Smooth muscle cell (in vitro differentiated cells): ENCODE results near the gene SOX10. TPM values are rescaled to one million over a fixed set of nuclear protein-coding genes. Genes with fewer than 3 reads are reported as not detected.

ENCODE experiments used
- DNase-seq: peaks from one replicate; lab custom pipeline; 2025; ENCODE audit not compliant: unreplicated experiment; lab: John Stamatoyannopoulos, UW
- H2AFZ ChIP-seq: fragments of 200-600 bp; sonication (generic); 2 replicates; pipeline ENCODE4 v1.6.0; 2016; ENCODE audit warnings: antibody characterized with exemption, low read depth, mild to moderate bottlenecking
- H3F3A ChIP-seq: fragments of 200-600 bp; sonication (generic); 2 replicates; pipeline ENCODE4 v1.6.0; 2017; ENCODE audit warnings: antibody characterized with exemption, low read depth
- H3K27ac ChIP-seq: fragments of 200-600 bp; sonication (generic); 2 replicates; pipeline ENCODE4 v1.5.1; 2016; ENCODE audit warnings: low read depth, mild to moderate bottlenecking
- H3K27me3 ChIP-seq: fragments of 200-600 bp; sonication (generic); 2 replicates; pipeline ENCODE4 v1.6.1; 2016; ENCODE audit warnings: low read depth, mild to moderate bottlenecking
- H3K36me3 ChIP-seq: fragments of 200-600 bp; sonication (generic); 2 replicates; pipeline ENCODE4 v1.5.1; 2016; ENCODE audit warnings: low read depth
- H3K4me1 ChIP-seq: fragments of 200-600 bp; sonication (generic); 2 replicates; pipeline ENCODE4 v1.5.1; 2016; ENCODE audit warnings: low read depth
- H3K4me2 ChIP-seq: fragments of 200-600 bp; sonication (generic); 2 replicates; pipeline ENCODE4 v1.6.0; 2016; ENCODE audit warnings: mild to moderate bottlenecking
- H3K4me3 ChIP-seq: fragments of 200-600 bp; sonication (generic); 2 replicates; pipeline ENCODE4 v1.5.1; 2016; ENCODE audit warnings: mild to moderate bottlenecking
- H3K79me2 ChIP-seq: fragments of 200-600 bp; sonication (generic); 2 replicates; pipeline ENCODE4 v1.6.0; 2016; ENCODE audit warnings: low read depth, mild to moderate bottlenecking
- H3K9ac ChIP-seq: fragments of 200-600 bp; sonication (generic); 2 replicates; pipeline ENCODE4 v1.6.0; 2016; ENCODE audit warnings: low read depth
- H3K9me3 ChIP-seq: fragments of 200-600 bp; sonication (generic); replicated peaks from 2 replicates; pipeline ENCODE4 v1.5.1; 2016; ENCODE audit warnings: low read depth
- H4K20me1 ChIP-seq: fragments of 200-600 bp; sonication (generic); 2 replicates; pipeline ENCODE4 v1.6.0; 2016; ENCODE audit warnings: low read depth
- WGBS: methylation state at CpG from one replicate; pipeline ENCODE4 v1.1.7; 2016; ENCODE audit warnings: low lambda C conversion rate; 5-methylcytosine and 5-hydroxymethylcytosine counted together
- polyA plus RNA-seq: library from polyadenylated mRNA; unstranded; fragments of >200 nt; fragmentation: Nextera tagmentation; extraction: Ambion mirVana; gene quantifications from 2 replicates; pipeline ENCODE4 v1.2.1, GENCODE V29; 2016
- total RNA-seq: library from RNA; depleted of rRNA; stranded (reverse); fragments of >200 nt; gene quantifications from 2 replicates; pipeline ENCODE4 v1.2.3, GENCODE V29; 2014
- TF ChIP-seq, protein P1 (sequence below): fragments of 200-600 bp; sonication (generic); IDR thresholded peaks from 2 replicates; pipeline ENCODE4 v1.5.1; 2017; ENCODE audit warnings: borderline replicate concordance, mild to moderate bottlenecking, antibody characterized with exemption; ENCODE audit not compliant: insufficient read depth, poor library complexity, severe bottlenecking

Gene SOX10
- total and polyA plus RNA-seq, 2 experiments from 2014 or later: not detected

DNA sequence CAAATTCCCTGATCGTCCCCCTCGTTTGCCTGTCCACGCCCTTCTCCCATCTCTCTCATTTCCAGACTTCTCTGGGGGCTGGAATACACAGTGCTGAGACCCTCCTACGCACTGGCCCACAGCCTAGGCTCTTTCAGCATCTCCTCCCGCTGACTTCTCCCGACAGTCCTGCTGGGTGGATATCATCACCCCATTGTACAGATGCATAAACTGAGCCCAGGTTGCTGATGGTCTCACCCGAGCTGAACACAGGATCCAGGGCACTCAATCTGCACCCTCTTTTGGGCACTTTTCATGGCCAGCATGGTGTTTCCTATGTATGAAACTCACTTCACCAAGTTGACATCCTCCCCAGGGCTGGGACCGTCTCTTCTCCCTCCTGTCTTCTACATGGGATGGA is 41.2 kb upstream of the SOX10 start:
- H3F3A ChIP-seq: no peaks in the 10 kb centered on the region
- no peaks in the 10 kb centered on the region for H3K36me3 ChIP-seq
- DNase-seq: no peak
- H4K20me1 ChIP-seq: no peaks in the 10 kb centered on the region
- peaks cover 8% of the 10 kb centered on the region for H3K4me1 ChIP-seq
- no peak overlapping the region for H3K4me3 ChIP-seq
- no peaks in the 10 kb centered on the region for H3K9me3 ChIP-seq
- WGBS: 95% methylated on average over 8 of the region's 8 CpGs
- TF ChIP-seq, protein P1, sequence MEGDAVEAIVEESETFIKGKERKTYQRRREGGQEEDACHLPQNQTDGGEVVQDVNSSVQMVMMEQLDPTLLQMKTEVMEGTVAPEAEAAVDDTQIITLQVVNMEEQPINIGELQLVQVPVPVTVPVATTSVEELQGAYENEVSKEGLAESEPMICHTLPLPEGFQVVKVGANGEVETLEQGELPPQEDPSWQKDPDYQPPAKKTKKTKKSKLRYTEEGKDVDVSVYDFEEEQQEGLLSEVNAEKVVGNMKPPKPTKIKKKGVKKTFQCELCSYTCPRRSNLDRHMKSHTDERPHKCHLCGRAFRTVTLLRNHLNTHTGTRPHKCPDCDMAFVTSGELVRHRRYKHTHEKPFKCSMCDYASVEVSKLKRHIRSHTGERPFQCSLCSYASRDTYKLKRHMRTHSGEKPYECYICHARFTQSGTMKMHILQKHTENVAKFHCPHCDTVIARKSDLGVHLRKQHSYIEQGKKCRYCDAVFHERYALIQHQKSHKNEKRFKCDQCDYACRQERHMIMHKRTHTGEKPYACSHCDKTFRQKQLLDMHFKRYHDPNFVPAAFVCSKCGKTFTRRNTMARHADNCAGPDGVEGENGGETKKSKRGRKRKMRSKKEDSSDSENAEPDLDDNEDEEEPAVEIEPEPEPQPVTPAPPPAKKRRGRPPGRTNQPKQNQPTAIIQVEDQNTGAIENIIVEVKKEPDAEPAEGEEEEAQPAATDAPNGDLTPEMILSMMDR: no peak
- H3K4me2 ChIP-seq: no peak overlapping the region
- no peak overlapping the region for H3K9ac ChIP-seq
- no peaks in the 10 kb centered on the region for H3K27me3 ChIP-seq
- no peaks in the 10 kb centered on the region for H3K79me2 ChIP-seq
- no peak overlapping the region for H3K27ac ChIP-seq
- H2AFZ ChIP-seq: no peak overlapping the region

GRCh38 chr22:38023045-38023444 is 38.7 kb upstream of the SOX10 start:
- Histone ChIP-seq H3K27me3 (no peaks in the 10 kb centered on the region), H3K36me3 (no peaks in the 10 kb centered on the region), H3K79me2 (no peaks in the 10 kb centered on the region), H3K4me1 (no peaks in the 10 kb centered on the region), H4K20me1 (no peaks in the 10 kb centered on the region), H2AFZ (no peak overlapping the region), H3K4me2 (no peak overlapping the region), H3F3A (no peaks in the 10 kb centered on the region), H3K9ac (no peak overlapping the region), H3K27ac (no peak overlapping the region), H3K4me3 (no peak overlapping the region), H3K9me3 (no peaks in the 10 kb centered on the region)
- TF ChIP-seq, protein P1: no peak
- WGBS: 83% methylated on average over 6 of the region's 6 CpGs
- DNase-seq: no peak

- Histone ChIP-seq H3K9me3 (no peaks in the 10 kb centered on the region), H3F3A (no peaks in the 10 kb centered on the region), H4K20me1 (no peaks in the 10 kb centered on the region), H3K9ac (no peak overlapping the region), H3K4me2 (no peak overlapping the region), H3K4me1 (peaks cover 8% of the 10 kb centered on the region), H3K27ac (no peak overlapping the region), H3K27me3 (no peaks in the 10 kb centered on the region), H2AFZ (no peak overlapping the region), H3K36me3 (no peaks in the 10 kb centered on the region), H3K4me3 (no peak overlapping the region), H3K79me2 (no peaks in the 10 kb centered on the region)
- TF ChIP-seq, protein P1: no peak
- WGBS: 94% methylated on average over 6 of the region's 6 CpGs
- no peak for DNase-seq
These were observed 36.9 kb upstream of the SOX10 start for GRCh38 chr22:38021206-38021605.
